ENCODE data around the gene PNMA5.
"Not testable (repeated sequence)": the region's sequence is repeated elsewhere in the genome, so short reads cannot be mapped to it uniquely, and the experiment has no call there.

Gene PNMA5

DNA sequence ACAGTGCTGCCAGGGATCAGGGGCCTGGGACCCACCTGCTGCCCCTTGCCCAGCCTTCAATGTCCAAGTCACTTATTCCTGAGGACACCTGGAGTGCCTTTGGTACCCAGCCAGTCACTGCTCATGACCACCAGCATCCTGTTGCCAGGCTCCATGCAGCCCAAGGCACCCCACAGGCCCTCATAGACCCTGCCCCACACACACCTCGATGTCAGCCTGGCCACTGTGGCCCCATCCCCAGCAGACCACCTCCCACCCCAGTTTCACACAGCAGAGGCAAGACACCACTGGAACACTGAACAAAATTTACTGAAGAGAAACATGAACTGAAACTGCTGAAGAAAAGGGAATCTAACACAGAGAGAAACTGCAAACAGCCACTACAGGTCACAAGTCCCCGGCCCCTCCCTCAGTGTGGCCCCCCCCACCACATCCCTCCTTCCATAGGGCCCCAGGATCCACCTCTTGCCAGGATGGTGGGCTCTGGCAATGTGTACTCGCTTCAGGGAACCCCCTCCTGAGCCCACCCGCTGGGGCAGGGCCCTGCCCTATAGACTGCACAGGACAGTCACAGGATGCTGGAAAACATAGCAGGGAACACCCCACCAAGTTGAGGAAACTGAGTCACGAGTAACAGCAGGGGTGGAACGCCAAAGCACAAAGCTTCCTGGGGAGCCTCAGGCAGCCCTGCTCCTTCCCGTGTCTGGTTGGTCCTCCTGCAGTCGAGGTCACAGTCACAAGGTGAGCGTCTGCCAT is 5.2 kb downstream of the PNMA5 start:
- TF ChIP-seq, protein P1, sequence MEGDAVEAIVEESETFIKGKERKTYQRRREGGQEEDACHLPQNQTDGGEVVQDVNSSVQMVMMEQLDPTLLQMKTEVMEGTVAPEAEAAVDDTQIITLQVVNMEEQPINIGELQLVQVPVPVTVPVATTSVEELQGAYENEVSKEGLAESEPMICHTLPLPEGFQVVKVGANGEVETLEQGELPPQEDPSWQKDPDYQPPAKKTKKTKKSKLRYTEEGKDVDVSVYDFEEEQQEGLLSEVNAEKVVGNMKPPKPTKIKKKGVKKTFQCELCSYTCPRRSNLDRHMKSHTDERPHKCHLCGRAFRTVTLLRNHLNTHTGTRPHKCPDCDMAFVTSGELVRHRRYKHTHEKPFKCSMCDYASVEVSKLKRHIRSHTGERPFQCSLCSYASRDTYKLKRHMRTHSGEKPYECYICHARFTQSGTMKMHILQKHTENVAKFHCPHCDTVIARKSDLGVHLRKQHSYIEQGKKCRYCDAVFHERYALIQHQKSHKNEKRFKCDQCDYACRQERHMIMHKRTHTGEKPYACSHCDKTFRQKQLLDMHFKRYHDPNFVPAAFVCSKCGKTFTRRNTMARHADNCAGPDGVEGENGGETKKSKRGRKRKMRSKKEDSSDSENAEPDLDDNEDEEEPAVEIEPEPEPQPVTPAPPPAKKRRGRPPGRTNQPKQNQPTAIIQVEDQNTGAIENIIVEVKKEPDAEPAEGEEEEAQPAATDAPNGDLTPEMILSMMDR (IDR thresholded peaks at IDR 0.05; ENCODE audit: borderline replicate concordance, insufficient read depth, low read depth, low read length) = no peak
- H3K4me3 ChIP-seq (ENCODE audit: low read depth, low read length) = peak overlapping the region; percentile 5

DNA sequence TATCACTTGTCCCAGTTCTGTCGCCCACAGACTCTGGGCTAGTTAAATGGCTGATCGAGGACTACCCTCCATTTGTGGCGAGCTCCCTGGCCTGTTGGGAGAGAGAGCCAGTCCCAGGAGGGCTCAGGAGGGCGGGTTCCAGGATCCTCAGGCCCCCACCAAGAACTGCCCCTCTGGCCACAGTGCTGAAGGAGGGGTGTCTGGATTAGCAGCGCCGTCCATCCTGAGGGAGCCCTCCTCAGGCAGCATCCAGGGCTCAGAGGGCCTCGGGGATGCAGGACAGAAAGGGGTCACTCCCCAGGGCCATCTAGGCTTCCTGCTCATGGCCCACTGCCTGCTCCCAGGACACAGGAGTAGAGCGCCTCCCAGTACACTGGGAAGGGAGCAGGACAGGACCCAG is 6.1 kb downstream of the PNMA5 start:
- TF ChIP-seq, protein P1 (IDR thresholded peaks at IDR 0.05; ENCODE audit: borderline replicate concordance, insufficient read depth, low read depth, low read length) = no peak
- no peak overlapping the region for H3K4me3 ChIP-seq (ENCODE audit: low read depth, low read length)

DNA sequence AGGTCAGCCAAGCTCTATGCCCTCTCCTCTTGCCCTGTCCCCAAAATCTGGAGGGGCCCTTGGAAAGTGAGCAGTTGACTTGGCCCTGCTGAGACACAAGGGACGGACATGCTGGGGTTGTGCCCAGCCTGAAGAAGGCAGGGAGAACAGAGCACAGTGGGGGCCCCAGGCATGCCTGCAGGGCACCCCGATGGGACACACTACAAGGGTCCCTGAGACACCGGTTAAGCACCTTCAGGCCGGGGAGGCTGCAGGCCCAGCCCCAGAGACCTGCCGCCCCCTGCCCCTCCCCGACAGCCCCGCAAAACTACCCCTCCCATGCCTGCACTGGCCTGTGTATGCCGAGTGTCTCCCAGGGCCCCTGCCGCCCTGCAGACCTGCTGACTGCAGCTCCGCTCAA is 6.8 kb downstream of the PNMA5 start:
- not testable (repeated sequence) for H3K4me3 ChIP-seq (ENCODE audit: low read depth, low read length)

DNA sequence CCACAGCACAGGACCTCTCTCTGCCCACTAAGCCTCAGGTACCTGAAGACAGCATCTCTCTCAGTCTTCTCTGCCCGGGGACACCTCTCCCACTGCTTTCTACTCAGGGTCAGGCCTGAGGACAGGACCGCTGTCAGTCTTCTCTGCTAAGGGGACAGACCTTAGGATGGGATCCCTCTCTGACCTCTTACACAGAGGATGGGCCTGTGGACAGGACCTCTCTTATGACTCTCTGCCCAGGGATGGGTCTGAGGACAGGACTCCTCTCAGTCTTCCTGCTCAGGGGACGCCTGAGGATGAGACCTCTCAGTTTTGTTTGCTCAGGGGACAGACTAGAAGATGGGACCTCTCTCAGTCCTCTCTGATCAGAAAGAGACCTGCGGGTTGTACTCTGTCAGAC is 8.5 kb downstream of the PNMA5 start:
- H3K4me3 ChIP-seq (ENCODE audit: low read depth, low read length) = not testable (repeated sequence)

DNA sequence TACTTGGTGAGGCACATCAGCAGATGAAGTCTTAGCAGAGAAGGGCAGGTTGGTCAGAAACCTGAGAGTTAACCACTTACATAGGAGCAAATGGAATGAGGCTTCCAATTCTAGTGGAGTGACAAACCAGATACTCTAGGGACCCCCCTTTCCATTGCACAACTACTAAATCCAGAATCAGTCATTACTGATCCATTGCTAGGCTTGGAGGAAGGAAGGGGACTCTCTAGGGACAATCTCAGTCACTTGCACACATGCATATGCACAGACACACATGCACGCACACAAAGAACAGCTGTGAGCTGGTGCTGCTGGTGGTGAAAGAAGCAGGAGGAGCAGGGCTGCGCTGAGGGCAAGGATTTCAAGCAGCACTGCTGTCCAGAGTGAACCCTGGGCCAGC is 25.7 kb downstream of the PNMA5 start:
- TF ChIP-seq, protein P1 (IDR thresholded peaks at IDR 0.05; ENCODE audit: borderline replicate concordance, insufficient read depth, low read depth, low read length) = no peak
- H3K4me3 ChIP-seq (ENCODE audit: low read depth, low read length) = no peak overlapping the region

DNA sequence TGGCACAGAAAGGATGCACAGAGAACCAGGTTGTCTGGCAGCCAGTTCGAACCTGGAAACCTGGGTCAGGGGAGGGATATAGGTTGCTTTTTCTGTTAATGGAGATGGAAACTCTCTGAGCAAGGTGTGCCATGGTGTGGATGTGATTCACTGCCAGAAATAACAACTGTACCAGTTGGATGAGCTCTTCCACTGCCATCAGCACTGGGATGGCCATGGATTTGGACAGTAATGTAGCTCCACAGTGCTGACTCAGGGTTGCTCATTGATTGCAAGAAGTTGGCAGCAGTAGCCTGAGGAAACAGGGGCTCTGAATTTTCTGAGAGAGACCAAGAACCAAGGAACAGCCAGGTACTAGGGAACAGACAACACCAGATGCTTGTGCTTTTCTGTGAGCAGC is 33.8 kb downstream of the PNMA5 start:
- TF ChIP-seq, protein P1 (IDR thresholded peaks at IDR 0.05; ENCODE audit: borderline replicate concordance, insufficient read depth, low read depth, low read length) = no peak
- H3K4me3 ChIP-seq (ENCODE audit: low read depth, low read length) = no peak overlapping the region

DNA sequence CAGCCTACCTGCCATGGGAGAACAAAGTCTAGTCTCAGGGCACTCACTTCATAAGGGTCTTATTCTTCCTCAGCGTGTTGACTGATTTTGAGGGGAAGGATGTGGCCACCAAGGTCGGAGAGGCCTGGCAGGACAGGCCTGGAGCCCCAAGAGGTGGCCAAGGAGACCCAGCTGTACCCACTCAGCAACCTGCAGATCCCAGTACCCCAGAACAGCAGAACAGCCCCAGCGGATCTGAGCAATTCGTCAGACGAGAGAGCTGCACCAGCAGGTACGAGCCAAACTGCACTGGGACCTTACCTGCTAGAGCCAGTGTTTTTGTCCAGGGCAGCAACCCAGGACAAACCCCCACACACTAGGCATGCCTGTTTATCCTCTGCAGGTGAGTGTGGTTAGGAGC is 34.3 kb downstream of the PNMA5 start:
- TF ChIP-seq, protein P1 (IDR thresholded peaks at IDR 0.05; ENCODE audit: borderline replicate concordance, insufficient read depth, low read depth, low read length) = no peak
- no peak overlapping the region for H3K4me3 ChIP-seq (ENCODE audit: low read depth, low read length)

DNA sequence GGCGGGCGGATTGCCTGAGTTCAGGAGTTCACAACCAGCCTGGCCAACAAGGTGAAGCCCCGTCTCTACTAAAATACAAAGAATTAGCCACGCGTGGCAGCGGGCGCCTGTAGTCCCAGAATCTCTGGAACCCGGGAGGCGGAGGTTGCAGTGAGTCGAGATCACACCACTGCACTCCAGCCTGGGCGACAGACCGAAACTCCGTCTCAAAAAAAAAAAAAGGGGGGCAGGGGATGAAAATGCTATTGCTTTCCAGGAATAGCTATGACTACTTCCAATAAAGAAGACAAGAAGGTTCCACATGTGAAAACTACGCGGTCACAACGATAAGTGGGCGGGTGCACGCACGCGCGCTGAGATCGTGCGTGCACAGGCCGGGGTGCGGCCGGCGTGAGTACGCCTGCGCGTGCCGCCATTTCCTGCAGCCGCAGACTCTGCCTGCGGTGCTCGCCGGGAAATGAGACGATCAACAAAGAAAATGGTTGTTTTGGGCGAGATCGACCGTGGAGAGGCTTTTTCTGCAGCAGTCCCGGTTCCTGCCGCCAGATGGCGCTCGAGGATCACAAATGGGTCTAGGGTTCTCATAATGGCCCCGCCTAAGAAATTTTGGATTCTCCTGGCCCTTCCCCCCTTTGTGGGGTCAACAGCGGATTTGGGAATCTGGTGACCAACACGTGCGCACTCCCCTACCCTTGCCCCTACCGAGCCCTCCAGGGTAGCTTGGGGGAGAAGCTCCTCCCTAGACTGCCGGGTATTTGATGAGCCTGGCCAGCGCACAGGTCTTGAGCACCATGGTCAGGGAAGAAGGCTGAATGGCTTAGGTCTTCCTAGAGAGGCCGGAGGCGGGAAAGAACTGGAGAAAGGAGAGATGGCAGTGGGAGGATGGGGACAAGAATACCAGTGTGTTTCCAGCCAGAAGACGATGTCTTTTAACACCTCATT is 35.1 kb downstream of the PNMA5 start:
- TF ChIP-seq, protein P1 (IDR thresholded peaks at IDR 0.05; ENCODE audit: borderline replicate concordance, insufficient read depth, low read depth, low read length) = peak; percentile 84
- H3K4me3 ChIP-seq (ENCODE audit: low read depth, low read length) = no peak overlapping the region

All from GM12875 (cell line).